ENCODE results near the gene BRIP1.
"Not testable (repeated sequence)": the region's sequence is repeated elsewhere in the genome, so short reads cannot be mapped to it uniquely, and the experiment has no call there.

The BRIP1 gene

GRCh38 chr17:61867033-61867432 is 3.7 kb upstream of the BRIP1 start:
- DNase-seq (ENCODE audit: low read depth in 2 of 2) = no peak

GRCh38 chr17:61863801-61864126 is 436 bp upstream of the BRIP1 start:
- no peak for DNase-seq (ENCODE audit: low read depth in 2 of 2)

GRCh38 chr17:61862105-61862574 is 1.2 kb downstream of the BRIP1 start:
- no peak for DNase-seq (ENCODE audit: low read depth in 2 of 2)

- not testable (repeated sequence) for DNase-seq (ENCODE audit: low read depth in 2 of 2)
Measured at GRCh38 chr17:61860397-61860796, 2.9 kb downstream of the BRIP1 start.

GRCh38 chr17:61856035-61856434 is 7.3 kb downstream of the BRIP1 start:
- DNase-seq (ENCODE audit: low read depth in 2 of 2) = no peak

GRCh38 chr17:61852857-61853256 is 10.5 kb downstream of the BRIP1 start:
- DNase-seq (ENCODE audit: low read depth in 2 of 2) = no peak

GRCh38 chr17:61849674-61850073 is 13.7 kb downstream of the BRIP1 start:
- DNase-seq (ENCODE audit: low read depth in 2 of 2) = no peak

GRCh38 chr17:61848896-61849295 is 14.4 kb downstream of the BRIP1 start:
- no peak for DNase-seq (ENCODE audit: low read depth in 2 of 2)

GRCh38 chr17:61848247-61848646 is 15.1 kb downstream of the BRIP1 start:
- no peak for DNase-seq (ENCODE audit: low read depth in 2 of 2)

GRCh38 chr17:61847659-61848058 is 15.7 kb downstream of the BRIP1 start:
- no peak for DNase-seq (ENCODE audit: low read depth in 2 of 2)

GRCh38 chr17:61846761-61847375 is 16.5 kb downstream of the BRIP1 start:
- no peak for DNase-seq (ENCODE audit: low read depth in 2 of 2)

- no peak for DNase-seq (ENCODE audit: low read depth in 2 of 2)
Measured at GRCh38 chr17:61846088-61846487, 17.2 kb downstream of the BRIP1 start.

GRCh38 chr17:61843435-61843834 is 19.9 kb downstream of the BRIP1 start:
- DNase-seq (ENCODE audit: low read depth in 2 of 2) = no peak

- DNase-seq (ENCODE audit: low read depth in 2 of 2) = no peak
Measured at GRCh38 chr17:61842899-61843298, 20.4 kb downstream of the BRIP1 start.

- DNase-seq (ENCODE audit: low read depth in 2 of 2) = no peak
Measured at GRCh38 chr17:61839300-61839786, 24.0 kb downstream of the BRIP1 start.

- DNase-seq (ENCODE audit: low read depth in 2 of 2) = peak; percentile 9 to 33
Measured at GRCh38 chr17:61837175-61838051, 25.9 kb downstream of the BRIP1 start.

GRCh38 chr17:61836266-61837174 is 26.8 kb downstream of the BRIP1 start:
- no peak for DNase-seq (ENCODE audit: low read depth in 2 of 2)

- DNase-seq (ENCODE audit: low read depth in 2 of 2) = no peak
Measured at GRCh38 chr17:61835606-61836005, 27.7 kb downstream of the BRIP1 start.

- DNase-seq (ENCODE audit: low read depth in 2 of 2) = no peak
Measured at GRCh38 chr17:61834610-61835009, 28.7 kb downstream of the BRIP1 start.

GRCh38 chr17:61833536-61834193 is 29.7 kb downstream of the BRIP1 start:
- DNase-seq (ENCODE audit: low read depth in 2 of 2) = no peak

GRCh38 chr17:61832463-61832862 is 30.9 kb downstream of the BRIP1 start:
- no peak for DNase-seq (ENCODE audit: low read depth in 2 of 2)

- no peak for DNase-seq (ENCODE audit: low read depth in 2 of 2)
Measured at GRCh38 chr17:61831099-61831498, 32.2 kb downstream of the BRIP1 start.
